ENCODE results near the gene ISM1.
A peak's percentile ranks its signal among the peaks of the same experiment; 100 is the strongest.
"Not testable (repeated sequence)": the region's sequence is repeated elsewhere in the genome, so short reads cannot be mapped to it uniquely, and the experiment has no call there.

ISM1 gene

DNA sequence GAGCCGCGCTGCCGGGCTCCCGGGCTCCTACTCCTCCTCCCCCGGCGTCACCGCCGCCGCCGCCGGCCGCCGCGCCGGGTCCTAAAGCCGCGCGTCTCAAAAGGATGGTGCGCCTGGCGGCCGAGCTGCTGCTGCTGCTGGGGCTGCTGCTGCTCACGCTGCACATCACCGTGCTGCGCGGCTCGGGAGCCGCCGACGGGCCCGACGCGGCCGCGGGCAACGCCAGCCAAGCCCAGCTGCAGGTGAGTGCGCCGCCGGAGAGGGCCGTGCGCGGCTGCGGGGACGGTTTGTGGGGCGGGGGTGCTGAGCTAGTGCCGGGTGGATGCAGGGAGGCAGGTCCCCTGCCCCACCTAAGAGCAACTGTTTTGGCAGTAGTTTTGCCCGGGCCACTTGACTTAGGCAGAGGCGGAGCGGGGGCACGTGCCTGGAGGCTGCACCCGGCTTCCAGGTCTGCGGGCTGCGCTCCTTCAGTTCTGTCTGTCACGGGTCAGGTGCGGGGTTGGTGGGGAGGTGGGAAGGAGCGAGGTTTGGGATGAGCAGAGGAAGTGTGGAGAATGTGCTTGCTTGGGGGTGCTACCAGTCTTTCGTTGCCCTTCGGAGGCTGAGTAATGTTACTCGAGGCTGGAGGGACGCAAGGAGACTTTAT, 722 bp downstream of the ISM1 start:
- peak; percentile 91 for DNase-seq

DNA sequence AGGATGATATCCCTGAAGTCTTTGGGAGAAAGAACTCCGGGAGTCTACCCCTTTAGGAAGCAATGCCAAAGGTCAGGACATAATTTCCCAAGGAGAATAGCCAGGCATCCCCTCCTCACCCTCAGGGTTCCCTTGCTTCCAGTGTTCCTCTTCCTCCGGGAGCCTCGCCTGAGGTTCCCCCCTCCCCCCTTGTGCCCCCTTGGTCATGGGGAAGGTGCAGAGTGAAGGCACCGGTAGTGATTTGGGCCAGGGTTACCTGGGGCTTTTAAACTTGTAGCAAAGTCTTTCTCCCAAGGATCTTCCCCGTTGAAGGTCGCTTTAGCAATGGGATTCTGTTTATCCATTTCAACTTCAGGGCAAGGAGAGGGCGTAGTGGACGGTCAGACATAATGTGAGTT, 1.2 kb downstream of the ISM1 start:
- DNase-seq, result no peak

DNA sequence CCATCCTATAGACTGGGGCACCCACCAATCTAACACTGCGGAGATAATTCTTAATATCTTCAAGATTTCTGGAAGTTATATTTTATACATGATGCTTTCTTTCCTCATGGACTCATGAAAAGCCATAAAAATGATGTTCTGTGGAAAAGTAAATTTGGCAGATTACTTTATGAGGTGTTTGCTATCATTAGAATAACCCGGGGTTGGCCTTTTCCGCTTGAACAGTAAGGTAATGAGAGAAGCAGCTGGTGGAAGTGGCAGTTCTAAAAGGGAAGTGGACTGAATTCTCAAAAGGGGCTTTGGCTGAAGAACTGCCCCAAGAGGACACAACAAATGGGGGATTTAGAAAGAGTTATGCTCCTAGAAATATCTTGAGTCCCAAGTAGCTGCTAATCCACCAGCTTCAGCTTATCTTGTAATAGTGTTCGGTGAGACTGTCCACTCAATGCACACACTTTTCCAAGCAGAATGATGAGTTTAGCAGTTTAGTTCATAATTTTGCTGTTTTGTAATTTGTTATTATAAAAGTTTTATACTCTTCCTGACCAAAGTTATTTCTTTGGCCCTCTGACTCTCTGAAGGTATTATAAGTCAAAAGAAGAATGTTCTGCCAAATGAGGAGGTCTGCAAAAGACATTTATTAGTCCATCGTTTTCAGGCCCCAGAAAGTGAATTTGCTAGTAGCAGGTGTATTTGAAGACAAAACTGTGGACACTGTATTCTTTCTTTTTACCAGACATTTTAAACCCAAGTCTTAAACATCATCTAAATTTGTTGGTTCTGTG, 2.9 kb downstream of the ISM1 start:
- DNase-seq, result peak; percentile 29

DNA sequence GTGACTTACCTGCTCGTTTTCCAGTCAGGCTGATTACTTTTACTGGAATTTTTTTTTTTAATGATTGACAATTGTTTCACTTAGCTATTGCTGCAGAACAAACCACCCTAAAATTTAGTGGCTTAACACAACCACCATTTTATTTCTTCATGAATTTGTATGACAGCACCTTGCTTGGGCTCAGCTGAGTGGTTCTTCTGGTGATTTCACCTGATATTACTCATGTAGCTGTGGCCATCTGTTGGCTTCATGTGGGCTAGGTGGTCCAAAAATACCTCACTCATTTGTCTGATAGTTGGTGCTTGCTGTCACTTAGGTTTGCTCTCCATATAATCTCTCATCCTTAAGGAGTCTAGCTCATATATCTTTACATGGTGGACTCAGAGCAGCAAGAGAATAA, 5.3 kb downstream of the ISM1 start:
- DNase-seq, result no peak

DNA sequence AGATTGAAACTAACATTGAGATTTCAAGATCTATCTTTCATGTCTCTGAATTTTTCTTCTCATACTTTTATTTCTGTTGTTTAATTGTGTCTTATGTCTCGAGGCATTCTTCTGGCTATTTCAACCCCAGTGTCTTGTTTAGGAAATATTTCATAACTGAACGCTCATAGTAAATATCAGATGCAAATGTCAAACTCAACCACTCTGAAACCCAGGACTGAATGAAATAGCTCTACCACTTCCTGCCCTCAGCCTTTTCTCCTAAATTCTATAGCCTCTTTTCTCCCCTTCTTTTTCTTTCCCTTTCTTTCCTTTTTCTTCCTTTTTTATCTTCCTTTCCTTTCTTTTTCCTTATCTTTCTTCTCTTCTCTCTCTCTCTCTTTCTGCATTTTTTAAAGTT, 7.7 kb downstream of the ISM1 start:
- no peak for DNase-seq

DNA sequence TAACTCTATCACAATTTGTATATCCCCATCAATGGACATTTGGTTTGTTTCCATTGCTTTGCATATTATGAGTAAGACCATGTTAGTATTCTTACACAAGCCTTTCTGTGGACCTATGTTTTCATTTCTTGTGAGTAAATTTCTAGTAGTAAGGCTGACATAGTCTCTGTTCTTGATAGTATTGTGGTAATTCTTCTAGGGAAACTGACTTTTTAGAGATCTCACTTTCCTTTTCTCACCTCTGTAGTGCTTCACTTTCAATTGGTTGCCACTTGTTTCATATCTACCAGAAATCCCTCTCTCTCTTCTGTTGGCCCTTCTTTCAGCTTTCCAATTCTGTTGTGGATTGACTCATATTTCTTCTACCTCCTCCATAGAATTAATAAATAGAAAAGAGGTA, 8.5 kb downstream of the ISM1 start:
- DNase-seq, result no peak

DNA sequence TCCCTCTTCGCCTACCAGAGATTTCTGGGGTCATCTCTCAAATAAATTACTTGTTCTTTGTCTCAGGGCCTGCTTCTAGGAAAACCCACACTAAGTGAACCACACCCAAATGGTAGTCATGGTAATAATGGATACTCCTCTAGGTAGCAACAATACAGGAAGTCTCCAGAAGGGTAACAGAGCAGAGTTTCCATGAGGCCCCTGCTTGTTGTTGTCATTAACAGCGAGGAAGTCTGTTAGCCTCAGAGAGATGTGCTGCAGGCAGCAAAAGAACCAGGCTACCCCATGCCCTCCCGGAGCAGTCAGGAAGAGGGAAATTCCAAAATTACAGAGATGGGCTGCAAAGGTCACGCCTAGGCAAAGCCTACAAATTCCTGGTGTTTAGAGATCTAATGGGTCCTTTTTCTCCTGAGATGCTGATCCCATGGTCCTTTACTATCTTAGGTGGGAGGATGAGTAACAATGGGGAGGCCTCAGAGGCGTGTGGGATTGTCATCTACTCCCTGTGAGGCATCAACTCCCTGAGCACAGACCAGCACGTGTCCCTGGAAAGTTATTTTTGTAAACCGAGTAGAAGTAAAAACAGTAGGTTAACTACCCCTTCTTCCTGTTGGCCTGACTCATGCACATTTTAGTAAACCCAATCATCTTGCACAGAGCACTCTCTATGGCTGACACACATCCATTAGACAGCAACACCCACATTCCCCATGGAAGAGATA, 10.1 kb downstream of the ISM1 start:
- peak; percentile 67 for DNase-seq

DNA sequence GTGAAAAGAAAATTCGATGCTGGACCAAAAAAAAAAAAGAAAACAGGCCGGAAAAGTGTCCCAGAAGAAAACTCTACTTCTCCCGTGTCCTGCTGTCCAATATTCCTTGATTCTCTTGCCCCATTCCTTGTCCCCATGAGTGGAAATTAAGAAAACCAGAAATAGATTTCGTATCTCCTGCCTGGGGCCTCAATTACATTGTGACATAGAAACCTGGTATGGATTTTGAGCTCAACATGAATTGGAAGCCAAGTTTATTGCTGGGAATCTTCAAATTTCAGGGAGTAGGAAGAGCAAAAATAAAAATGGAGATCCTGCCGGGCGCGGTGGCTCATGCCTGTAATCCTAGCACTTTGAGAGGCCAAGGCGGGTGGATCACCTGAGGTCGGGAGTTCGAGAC, 11.9 kb downstream of the ISM1 start:
- no peak for DNase-seq

DNA sequence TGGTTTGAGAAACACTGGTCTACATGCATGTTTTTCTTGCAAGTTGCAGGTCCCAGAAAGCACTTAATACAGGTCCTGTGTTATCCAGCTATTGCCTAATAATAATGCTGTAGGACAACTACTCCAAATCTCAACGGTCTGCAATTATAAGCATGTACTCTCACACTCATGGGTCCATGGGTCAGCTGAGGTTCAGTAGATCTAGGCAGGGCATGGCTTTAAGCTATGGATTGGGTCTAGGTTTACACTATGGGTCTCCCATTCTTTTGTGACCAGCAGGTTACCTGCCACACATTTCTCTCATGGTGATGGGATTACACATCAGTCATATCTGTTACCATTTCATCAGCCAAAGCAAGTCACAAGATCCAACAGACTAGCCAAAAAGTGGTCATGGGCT, 13.9 kb downstream of the ISM1 start:
- no peak for DNase-seq

DNA sequence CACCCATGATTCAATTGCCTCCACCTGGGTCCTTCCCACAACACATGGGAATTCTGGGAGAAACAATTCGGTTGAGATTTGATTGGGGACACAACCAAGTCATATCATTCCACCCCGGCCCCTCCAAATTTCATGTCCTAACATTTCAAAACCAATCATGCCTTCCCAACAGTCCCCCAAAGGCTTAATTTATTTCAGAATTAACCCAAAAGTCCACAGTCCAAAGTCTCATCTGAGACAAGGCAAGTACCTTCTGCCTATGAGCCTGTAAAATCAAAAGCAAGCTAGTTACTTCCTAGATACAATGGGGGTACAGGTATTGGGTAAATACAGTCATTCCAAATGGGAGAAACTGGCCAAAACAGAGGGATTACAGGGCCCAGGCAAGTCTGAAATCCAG, 15.3 kb downstream of the ISM1 start:
- not testable (repeated sequence) for DNase-seq

DNA sequence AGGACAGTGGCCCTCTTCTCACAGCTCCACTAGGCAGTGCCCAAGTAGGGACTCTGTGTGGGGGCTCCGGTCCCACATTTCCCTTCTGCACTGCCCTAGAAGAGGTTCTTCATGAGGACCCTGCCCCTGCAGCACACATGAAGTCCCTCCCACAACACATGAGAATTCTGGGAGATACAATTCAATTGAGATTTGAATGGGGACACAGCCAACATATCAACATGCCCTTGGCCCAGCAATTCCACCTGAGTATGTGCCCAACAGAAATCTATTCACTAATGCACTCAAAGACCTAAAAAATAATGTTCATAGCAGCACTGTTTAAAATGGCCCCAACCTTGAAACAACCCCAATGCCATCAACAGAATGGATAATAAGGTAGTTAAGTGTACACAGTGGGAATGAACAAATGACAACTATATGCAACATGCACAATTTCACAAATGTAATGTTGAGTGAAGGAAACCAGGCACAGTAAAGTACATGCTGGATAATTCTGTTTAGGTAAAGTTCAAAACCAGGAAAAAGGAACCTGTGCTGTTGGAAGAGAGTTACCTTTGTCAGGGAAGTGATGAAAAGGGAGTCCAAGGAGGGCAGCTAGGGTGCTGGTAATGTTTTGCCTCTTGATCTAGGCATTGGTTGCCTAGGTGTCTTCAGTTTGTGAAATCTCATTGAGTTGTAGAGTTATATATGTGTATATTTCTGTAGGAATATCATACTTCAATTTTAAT, 16.1 kb downstream of the ISM1 start:
- no peak for DNase-seq

DNA sequence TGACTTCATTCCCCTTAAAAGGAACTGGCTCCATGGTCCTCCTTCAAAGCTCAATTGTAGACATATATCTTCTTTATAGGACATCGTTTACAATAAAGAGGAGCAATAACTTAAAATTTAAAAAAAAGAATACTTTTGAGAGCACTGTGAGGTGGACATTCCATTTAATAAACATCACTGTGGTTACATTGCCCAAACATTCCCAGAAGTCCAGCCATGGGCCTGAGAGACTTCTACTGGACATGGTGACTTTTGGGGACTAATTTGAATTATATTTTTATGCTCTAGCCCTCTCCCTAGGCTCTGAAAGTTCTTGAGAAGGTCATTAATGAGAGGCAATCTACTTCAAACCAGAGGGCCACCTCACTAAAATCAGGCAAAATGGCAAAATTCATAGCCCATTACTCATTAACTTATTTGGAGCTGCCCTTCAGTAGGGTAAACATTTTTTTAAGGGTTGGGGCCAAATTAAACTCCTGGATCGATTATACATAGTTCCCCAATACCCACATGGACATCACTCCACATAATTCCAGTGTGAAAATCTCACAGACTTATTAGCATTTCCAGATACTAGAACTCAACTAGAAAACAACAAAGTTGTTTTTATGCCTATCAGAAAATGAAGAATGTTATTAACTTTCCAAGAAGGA, 17.1 kb downstream of the ISM1 start:
- DNase-seq, result no peak

DNA sequence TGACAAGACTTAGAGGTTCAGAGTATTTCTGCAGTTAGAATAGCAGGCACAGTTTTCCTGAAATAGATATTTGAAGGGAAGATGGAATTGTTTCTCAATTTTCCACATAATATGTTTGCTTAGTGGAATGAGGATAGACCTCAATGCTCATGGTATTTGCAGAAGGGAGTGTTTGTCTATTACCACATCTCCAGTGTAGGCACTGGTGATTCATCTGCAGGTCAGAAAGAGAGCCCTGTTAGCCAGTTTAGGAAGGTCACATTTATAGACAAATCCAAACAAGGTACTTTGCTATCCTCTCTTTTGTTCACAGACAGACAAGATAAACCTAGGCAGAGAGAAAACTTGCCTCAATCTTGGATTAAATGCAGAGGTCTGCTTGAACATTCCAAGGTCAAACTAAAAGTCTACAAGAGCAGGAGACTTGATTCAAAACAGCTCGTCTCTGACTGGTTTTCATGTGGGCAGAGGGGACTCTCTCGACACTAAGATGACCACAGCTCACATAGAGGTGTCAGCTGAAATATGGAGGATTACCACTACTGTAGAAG, 22.8 kb downstream of the ISM1 start:
- no peak for DNase-seq

DNA sequence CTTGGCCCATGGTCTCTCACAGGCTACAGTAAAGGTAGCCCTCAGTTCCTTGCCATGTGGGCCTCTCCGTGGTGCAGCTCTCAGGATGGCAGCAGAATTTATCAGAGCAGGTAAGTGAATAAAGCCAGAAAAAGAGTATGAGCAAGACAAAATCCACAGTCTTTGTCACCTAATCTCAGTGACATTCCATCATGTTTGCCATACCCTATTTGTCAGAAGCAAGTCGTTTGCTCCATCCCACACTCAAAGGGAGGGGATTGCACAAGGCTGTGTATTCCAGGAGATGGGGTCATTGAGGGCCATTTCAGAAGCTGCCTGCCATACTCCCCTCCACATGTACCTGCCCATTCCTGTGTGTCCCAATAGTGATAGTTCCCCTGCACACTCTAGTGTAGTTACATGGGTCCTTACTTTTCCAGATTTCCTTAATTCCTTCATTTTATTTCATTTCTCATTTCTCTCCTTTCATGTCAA, 24.2 kb downstream of the ISM1 start:
- no peak for DNase-seq

DNA sequence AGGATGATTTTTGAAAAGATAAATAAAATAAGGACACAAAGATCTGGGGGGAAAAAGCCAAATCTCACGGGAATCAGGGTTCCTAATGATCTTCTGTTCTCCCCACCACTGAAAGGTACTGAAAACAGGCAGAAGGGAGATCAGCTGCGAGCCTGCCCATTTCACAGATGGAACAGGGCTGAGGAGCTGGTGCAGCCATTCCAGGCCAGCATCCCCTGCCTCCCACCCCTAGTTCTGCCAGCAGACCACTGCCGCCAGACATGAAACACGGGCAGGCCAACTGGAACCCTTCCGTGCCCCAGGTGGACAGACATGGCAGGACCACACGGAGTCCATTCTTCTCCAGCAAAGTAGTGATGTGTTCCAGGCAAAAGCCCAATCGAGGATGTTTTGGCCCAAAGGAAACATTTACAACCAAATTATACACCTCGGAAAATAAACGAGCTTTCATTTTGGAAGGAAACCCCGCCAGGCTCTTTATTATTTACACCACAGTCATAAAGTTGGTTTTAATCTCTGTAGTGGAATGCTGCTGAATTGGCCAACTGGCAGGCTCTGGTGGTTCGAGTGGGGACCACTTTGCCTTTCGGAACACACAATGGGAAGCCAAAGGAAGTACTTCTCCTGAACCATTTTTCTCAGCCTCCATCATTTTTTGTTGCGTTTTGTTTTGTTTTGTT, 28.2 kb downstream of the ISM1 start:
- DNase-seq, result no peak

DNA sequence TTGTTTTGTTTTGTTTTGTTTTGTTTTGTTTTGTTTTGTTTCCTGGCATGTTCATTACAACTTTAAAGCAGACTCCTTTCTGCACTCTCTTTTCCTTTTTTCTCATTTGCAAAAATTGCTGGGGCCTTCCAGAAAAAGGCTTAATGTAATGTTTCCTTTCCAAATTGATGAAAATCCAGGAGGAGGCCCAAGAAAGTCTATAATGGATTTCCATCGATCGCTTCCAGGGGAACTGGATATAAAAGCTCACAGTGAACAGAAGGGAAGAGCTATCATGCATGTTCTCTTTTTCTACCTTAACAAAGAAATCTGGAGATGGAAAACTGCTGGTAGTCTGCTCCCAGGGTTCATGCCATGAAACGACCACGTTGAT, 28.7 kb downstream of the ISM1 start:
- no peak for DNase-seq

DNA sequence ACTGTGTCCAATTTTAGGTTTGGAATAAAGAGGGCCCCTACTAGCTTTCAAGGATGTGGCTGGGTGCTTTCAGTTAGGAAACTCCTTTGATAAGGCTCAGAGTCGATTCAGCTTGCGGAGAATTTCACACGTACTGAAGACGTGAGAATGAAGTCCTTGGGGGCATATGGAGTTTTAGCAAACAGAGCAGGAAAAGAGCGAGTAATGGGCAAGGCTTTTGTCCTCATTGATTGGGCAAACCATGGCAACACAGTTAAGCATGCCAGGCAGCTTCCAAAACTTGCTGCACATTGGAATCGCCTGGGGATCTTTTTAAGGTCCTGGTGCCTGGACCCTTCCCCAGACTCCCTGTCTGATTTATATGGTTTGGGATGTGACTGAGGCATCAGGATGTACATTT, 29.2 kb downstream of the ISM1 start:
- no peak for DNase-seq

DNA sequence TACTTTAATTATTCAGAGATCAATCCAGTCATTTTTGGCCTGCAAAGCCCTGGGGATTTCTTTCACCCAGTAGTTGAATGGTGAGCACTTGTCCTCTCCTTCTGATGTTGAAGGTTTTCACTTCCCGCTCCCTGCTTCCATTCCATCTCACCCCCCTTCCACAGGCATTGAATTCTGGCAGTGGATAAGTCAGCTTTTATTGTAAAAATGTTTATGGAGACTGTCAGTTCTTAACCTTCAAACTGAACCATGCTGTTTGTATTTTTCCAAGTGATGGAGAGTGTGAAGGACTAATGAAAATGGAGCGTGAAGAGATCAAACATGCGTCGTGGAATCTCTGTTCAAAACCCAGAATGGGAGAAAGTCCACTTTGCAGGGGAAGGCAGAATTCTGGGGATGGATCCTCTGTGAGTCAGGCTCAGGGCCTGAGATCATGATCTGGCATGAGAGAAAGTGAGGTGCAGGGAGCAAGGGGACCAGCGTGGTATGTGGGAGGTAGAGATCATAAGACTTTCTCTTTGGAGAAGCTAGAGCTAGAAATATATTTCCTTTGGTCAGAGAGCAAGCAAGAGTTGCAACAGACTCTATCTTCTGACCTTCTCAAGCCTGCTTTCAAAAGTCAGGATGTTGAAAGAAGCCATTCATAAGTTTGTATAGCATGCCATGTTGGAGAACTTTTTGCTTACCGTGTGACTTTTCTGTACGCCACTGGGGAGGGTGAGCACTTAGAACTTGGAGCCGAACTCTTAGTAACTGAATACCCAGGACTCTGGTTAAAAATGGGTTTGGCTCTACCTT, 30.2 kb downstream of the ISM1 start:
- no peak for DNase-seq

DNA sequence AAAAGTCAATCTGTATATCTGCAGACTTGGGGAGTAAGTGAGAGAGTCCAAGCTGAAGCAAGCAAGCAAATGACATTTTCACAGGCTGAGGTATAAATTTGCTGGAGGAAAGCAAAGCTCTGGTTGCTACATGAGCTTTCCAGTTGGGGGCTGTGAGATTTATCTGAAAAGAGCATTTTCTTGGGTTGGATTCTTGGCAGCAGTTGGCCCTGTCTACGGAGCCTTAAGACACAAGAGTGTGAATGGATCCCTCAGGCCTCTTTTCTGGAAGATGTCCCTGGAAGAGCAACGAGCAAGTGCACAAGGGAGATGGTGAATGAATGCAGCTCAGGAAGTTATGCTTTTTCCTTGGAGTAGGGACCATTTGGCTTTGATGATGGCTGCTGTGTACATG, 30.8 kb downstream of the ISM1 start:
- no peak for DNase-seq

DNA sequence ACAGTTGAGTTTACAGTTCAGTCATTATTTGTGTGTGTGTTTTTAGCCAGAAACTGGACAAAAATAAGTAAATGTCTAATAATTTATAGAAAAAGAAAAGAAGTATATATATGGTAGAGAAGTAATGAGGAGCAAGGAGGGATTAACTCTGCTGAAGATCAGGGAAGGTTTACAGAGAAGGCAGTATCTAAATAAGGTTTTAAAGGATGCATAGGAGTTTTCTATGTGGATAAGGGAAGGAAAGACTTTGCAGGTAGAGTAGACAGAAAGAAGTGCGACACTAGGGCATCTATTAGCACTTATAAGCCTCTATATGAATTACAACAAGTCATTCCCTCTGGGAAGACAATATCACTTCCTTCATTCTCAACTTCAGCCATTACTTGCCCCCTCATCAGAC, 34.3 kb downstream of the ISM1 start:
- DNase-seq, result no peak

DNA sequence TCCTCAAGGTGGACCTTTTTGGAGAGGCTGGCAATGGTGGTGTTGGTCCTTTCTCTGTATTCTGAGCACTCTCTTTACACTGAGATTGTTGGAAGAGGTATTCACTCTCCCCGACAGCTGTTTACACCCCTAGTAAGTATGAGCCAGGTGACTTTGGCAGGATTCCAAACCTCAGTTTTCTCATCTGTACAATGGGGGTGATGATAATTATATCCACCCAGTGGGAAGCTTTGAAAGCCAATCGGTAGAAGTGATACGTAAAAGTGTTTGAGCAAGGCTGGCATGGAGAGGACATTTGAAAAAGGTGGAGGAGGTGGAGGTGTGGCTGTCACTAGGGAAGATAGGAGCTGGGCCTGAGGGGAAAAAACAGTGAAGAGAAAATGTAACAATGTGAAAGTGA, 35.5 kb downstream of the ISM1 start:
- no peak for DNase-seq
